ENCODE results near the gene RNF213.

DNA sequence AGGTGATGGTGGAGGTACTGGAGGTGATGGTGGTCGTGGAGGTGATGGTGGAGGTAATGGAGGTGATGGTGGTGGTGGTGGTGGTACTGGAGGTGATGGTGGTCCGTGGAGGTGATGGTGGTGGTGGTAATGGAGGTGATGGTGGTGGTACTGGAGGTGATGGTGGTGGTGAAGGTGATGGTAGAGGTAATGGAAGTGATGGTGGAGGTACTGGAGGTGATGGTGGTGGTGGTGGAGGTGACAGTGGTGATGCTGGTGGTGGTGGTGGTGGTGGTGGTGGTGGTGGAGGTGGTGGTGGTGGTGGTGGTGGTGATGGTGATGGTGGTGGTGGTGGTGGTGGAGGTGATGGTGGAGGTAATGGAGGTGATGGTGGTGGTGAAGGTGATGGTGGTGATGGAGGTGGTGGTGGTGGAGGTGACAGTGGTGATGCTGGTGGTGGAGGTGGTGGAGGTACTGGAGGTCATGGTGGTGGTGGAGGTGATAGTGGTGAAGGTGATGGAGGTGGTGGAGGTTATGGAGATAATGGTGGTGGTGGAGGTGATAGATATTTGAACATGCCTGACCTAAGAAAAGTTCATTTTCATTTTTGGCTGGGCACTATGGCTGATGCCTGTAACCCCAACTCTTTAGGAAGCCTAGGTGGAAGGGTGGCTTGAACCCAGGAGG is 55.0 kb downstream of the RNF213 start:
- TF ChIP-seq ZNF792 (tag by site-specific recombination; IDR thresholded peaks at IDR 0.05) (no peak), GFI1B (tag by site-specific recombination; IDR thresholded peaks at IDR 0.05) (no peak), HOXD13 (CRISPR knock-in tag; IDR thresholded peaks at IDR 0.05; ENCODE audit: borderline replicate concordance) (no peak), ZSCAN30 (tag by site-specific recombination; IDR thresholded peaks at IDR 0.05) (no peak), ZNF223 (tag by site-specific recombination; IDR thresholded peaks at IDR 0.05) (no peak), AEBP2 (tag by site-specific recombination; IDR thresholded peaks at IDR 0.05; ENCODE audit: borderline replicate concordance) (no peak), SETDB1 (IDR thresholded peaks at IDR 0.05; ENCODE audit: insufficient read length, low read length) (no peak), ZNF302 (tag by site-specific recombination; IDR thresholded peaks at IDR 0.05; ENCODE audit: low read depth) (no peak), CTCF (tag by site-specific recombination; IDR thresholded peaks at IDR 0.05) (no peak)
- TF ChIP-seq, protein P1, sequence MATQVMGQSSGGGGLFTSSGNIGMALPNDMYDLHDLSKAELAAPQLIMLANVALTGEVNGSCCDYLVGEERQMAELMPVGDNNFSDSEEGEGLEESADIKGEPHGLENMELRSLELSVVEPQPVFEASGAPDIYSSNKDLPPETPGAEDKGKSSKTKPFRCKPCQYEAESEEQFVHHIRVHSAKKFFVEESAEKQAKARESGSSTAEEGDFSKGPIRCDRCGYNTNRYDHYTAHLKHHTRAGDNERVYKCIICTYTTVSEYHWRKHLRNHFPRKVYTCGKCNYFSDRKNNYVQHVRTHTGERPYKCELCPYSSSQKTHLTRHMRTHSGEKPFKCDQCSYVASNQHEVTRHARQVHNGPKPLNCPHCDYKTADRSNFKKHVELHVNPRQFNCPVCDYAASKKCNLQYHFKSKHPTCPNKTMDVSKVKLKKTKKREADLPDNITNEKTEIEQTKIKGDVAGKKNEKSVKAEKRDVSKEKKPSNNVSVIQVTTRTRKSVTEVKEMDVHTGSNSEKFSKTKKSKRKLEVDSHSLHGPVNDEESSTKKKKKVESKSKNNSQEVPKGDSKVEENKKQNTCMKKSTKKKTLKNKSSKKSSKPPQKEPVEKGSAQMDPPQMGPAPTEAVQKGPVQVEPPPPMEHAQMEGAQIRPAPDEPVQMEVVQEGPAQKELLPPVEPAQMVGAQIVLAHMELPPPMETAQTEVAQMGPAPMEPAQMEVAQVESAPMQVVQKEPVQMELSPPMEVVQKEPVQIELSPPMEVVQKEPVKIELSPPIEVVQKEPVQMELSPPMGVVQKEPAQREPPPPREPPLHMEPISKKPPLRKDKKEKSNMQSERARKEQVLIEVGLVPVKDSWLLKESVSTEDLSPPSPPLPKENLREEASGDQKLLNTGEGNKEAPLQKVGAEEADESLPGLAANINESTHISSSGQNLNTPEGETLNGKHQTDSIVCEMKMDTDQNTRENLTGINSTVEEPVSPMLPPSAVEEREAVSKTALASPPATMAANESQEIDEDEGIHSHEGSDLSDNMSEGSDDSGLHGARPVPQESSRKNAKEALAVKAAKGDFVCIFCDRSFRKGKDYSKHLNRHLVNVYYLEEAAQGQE (tag by site-specific recombination; IDR thresholded peaks at IDR 0.05) = no peak

Measured in HEK293 (cell line).